LoVo (cell line): ENCODE measurements around the gene SPACA4.
A peak's percentile ranks its signal among the peaks of the same experiment; 100 is the strongest.

ENCODE experiments used
- DNase-seq: peaks from one replicate; pipeline ENCODE4 v3.0.0-alpha.2; 2016; ENCODE audit warnings: low spot score

Gene SPACA4

DNA sequence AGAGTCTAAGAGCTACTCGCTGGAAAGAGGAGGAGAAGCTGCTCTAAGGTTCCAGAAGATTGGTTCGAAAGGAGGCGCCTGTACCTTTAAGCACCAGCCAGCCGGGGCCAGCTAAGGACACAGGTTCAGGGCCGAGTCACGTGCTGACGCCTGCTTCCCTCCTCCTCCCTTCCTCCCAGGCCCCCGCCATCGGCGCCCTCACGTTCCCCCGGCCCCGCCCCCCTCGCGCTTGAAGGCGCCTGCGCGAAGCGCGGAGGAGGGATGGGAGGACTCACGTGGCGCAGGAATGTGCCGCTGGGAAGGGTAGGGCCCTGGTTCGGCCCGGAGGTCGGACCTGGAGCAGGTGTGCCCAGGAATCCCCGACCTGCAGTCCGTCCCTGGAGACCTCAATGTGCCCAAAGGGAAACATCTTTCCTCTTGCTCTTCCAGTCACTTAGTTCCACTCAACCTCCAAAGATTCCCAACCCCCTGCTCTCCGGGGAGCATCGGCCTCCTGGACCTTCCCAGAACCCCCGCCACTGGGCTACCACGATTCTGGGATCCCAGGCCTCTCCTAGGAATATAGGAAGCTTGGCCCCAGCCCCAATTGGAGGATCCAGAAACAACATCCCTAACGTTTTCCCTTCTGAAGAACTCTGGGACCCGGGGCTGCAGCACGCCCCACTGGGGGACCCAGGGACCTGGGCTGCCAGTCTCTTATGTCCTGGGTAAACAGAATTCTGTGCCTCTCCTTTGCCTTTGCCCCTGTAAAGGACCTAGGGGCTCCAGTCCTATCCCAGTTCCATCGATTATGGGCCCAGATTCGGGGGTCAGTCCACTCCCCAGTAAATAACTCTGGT is 28.1 kb downstream of the SPACA4 start:
- peak; percentile 94 for DNase-seq

DNA sequence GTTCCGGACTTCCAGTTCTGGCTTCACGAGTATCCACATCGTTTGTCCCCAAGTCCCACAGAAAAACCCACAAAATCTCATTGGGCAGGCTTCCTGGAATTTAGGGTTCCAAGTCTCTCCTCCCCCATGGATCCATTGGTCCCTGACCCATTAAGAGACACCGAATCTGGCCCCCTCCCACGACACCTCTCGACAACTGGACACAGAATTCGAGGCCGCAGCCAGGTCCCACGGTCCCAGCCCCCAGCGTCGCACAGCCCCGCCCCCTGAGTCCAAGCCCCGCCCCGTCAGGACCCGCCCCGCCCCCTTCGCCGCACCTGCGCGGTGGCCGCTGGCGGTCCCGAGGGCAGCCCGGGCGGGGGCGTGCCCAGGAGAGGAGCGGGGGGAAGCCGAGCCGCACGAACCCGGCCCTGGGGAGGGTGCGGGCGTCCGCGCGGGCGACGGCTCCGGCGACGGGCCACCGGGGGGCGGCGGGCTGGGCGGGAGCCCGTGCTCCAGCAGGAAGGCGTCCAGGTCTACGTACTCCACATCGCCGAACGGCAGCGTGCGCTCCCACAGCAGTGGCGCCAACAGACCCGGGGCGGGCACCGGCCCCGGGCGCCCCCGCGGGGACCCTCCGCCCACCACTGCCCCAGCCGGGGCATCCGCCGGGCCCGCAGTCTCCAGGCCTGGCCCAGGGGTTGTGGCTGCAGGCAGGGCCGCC is 28.9 kb downstream of the SPACA4 start:
- peak; percentile 79 for DNase-seq

DNA sequence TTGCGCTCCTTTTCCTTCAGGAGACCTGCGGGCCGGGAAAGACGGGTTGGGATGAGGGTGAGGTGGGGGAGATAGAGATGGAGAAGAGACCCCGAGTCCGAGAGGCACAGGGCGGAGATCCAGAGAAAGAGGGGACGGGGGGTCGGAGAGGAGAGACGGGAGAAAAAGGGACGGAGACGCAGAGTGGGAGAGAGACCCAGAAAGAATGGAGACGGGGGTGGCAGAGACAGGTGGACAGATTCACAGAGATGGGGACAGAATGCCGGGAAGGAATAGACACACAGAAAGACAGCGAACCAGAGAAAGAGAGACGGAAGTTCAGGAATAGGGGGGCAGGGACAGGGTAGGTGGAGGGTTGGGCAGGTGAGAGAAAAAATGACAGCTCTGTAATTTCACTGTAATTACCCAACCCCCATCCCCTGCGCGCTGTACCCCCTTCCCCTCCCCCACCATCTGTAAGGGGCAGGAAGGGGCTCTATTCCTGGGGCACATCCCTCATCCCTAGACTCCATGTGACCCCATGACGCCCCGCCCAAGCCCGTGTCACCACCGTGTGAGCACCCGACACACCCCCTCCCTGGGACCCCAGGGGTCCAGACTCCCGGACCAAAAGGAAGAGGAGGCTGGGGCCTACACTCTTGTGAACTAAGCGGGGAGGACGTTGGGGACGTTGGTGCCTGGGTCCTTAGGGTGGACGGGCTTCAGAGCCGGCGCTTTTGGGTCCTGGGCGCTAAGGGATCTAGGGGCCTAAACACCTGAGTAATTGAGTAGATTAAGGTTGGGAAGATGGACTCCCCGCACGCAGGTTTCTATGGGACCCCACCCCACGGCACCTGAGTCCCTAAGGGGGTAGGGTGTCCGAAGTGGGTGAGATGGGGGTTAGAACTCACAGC is 29.7 kb downstream of the SPACA4 start:
- no peak for DNase-seq

DNA sequence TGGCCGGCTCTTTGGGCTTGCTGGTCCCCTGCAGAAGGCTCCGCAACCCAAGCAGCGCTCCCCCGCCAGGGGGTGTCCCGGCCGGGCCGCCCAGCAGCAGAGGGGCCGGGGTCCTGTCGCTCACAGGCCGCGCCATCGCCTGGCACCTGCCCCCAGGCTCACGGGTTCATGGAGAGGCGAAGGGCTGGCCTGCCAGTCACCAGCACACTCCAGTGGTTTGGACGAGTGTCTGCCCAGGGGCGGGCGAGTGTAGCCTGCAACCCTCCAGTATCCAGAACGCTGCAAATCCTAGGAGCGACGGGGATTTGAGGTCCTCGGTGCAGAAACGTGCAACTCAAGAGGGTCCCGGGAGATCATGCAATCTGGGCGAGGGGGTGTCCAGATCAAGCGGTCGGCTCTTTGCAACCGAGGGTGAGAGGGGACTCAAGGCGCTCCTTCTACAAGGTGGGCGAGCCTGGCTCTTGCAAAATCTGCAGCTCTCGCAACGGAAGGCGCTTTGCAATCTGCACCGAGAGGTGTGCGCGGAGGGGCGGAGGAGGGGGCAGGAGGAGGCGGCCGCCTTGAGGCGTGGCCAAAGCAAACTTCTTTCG is 30.4 kb downstream of the SPACA4 start, which contains the start of gene DBP:
TSS of gene DBP (minus strand) at position 521 of the 590 bp plus-strand sequence. CDS start at position 136, 385 bp downstream.
- DNase-seq = no peak

DNA sequence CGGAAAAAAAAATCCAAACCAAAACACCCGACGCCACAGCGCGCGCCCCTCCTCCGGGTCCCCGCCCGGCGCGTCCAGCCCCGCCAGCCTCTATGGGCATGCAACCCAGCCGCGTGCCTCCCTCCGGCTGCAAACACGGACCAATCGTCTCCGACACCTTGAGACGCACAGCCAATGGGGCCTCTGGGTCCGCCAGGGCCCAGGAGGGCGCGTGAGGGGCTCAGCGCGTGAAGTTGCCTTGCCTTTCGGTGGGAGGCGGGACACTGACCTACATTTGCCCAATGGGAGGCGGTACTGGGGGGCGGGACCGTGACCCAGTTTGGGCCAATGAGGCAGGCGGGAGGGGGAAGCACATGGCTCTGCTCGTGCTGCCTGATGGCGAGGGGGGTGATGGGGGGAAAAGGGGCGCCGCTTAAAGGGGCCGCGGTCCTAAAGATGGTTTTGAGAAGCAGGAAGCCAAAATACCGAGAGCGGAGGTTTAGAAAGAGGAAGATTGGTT is 31.0 kb downstream of the SPACA4 start:
- DNase-seq = peak; percentile 97

DNA sequence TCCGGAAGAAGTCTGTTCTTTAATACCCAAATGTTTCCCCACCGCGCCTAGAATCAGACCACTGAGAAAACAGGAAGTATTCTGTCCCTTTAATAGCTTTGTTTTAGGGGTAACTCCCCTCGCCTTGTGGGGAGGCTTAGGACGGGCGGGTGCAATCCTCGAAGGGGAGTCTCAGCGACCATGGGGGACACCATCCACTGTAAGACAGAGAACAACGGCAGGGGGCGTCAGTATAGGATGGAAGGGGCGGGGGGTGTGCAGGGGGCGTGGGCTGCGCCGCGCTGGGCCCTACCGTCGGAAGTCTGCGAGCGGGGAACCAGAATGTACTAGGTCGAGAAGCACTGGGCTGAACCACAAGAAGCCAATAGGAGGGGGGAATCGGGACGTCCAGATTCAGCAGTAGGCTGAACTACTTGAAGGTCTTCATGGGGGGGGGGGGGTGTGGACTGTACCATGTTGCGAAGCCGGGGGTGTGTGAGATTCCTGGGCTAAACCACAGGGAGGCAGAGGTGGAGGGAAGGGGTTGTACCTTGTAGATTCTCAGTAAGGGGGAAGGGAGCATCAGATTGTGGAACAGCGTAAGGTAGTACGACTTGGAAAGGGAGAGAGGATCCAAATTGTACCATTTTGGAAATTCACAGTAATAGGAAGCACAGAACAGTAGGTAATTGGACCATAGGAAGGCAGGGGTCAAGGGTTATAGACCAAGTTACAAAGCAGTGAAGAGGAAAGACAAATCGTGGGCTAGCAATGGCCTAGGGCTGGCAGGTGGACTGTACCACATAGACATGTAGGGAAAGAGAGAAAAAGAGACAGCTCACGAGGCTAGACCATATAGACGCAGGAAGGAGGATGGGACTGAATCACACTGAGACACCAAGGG is 31.6 kb downstream of the SPACA4 start:
- DNase-seq = peak; percentile 78

DNA sequence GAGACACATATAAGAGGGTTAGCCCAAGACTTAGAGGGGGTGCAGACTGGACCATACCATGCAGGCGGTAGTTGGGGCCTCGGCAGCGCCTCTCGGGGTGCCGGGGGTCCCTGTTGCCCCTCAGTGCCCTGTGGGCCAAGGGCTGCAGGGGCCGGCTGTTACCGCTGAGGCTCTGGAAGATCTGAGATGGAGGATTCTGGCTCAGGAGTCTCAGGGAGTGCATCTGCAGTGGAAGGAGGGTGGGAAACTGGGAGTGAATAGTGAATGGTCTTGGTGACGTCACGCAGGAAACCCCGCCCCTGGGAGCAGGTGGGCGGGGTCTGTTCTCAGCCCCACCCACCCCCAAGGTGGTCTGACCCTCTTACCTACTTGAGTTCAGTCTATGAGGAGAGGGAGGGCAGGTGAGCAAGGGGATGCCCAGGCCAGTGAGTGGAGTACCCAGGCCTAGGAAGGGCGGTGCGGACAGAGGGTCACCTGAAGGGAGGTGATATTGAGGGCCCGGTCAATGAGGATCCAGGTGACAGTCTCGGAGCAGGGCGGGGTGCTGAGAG is 32.4 kb downstream of the SPACA4 start:
- DNase-seq = no peak

DNA sequence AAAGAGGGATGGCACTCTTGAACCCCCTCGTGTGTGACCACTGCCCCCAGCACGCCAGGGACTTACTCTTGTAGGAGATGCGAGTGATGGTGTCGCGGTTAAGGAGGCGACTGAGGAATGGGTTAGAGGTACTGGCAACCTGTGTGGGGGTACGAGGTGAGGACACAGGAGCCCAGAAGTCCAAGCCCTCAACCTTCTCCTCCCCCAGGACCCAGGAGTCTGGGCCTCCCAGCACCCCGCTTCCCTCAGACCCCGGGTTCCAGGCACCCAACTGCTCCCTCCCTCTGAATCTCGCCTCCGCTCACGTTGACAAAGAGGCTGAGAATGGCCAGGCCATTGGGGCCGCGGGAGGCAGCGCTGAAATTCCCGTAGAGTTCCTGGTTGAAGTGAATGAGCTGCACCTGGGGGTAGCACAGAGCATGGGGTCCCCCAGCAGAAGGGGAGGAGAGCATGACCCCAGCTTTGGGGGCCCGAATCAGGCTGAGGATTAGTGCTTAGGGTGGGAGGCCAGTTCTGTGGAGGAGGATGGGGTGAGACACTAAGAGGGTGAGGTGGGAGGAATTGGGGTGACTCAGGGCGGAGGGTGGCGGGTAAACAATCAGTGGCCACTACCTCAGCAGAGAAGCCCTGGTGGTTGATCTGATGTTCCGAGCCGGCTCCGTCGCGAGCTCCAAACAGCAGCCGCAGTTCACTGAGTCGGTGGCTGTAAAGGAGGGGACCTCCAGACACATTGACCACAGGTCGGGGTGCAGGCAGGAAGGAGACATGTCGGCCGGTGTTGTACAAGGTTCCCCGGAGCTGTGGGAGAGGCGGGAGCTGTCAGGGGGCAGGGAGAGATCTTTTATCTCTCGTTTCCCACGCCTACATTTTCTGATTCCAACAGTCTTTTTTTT is 33.2 kb downstream of the SPACA4 start:
- DNase-seq = no peak

DNA sequence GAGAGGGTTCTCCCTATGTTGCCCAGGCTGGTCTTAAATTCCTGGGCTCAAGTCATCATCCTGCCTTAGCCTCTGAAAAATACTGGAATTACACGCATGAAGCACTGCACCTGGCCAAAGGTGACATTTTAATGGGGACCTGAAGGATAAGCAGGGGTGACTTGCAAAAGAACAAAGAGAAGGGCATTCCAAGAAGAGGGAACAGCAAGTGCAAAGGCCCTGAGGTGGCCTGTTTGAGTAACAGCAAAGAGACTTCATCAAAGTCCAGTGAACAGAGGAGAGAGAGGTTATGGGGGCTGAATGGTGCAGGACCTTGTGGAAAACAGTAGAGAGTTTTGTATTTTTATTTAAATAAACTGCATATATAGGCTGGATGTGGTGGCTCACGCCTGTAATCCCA is 35.3 kb downstream of the SPACA4 start:
- no peak for DNase-seq

DNA sequence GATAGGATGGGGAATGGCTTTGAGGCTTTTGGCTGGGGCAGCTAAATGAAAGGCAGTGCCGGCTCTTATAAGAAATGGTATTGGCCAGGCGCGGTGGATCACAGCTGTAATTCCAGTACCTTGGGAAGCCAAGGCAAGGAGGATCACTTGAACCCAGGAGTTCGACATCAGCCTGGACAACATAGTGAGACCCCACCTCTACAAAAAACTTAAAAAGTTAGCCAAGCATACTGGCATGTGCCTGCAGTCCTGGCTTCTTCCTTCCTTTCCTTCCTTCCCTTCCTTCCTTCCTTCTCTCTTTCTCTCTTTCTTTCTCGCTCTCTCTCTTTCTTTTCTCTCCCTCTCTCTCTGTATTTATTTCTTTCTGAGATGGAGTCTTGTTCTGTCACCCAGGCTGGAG is 36.3 kb downstream of the SPACA4 start:
- no peak for DNase-seq

DNA sequence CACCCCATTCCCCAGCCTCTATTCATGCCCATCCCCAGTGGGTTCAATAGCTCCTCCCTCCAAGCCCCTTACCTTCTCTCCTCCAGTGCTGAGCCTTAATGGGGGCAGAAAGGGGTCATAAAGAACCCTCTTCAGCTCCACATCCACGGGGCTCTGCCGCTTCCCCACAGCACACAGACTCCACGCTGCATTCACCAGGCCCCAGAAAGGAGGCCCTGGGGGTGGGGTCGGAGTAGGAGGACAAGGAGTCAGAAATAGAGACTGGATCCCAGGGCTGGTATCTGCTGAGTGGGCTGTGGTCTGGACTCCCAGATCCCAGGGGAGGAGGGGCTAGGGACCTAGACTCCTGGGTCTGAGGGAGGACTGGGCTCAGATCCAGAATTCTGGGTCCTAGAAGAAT is 37.8 kb downstream of the SPACA4 start:
- DNase-seq = no peak

DNA sequence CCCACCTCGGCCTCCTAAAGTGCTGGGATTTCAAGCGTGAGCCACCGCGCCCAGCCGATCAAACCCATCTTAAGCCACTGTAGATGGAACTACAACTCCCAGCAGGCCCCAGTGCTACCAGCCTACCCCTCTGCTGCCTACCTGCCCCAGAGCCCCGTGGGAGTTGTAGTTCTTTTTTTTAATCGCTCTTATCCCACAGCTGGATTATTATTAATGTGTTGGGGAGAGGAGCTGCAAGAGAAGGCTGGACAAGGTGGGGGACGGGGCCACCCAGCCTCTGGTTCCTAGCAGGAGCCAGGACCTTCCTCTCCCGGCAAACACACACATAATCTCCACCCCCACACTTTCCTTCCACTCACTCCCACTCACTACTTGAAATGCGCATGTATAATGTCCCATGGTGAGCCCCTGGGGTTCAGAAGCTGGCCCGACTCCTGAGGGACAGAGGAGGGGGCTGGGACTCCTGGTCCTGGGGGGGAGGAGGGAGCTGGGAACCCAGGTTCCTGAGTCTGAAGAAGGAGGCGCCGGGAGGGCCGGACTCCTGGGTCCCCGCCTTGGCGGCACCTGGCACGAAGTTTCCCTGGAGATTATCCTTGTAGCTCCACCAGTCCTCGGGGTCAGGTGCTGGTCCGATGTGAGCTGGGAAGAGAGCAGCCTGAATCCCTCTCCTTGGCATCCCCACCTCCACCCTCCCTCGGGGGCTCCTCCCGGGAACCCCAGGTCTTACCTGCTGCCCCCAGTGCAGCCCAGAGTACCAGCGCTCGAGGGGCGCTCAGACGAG is 38.5 kb downstream of the SPACA4 start:
- DNase-seq = peak; percentile 37

DNA sequence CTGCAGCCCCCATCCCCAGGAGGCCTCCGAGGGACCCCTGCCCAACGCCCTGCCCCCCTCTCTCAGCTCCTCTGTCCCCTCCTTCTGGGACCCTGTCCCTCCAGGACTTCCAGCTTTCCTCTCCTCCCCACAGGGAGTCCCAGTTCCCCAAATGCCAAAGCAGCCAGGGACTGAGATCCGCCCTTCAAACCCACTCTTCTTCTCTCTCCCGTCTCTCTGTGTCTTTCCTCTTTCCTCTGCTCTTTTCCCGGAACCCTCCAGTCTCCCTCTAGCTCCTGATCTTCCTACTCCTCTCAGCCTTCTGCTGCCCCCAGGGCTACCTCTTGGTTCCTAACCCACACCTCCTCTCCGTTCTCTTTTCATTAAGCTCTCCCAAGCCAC is 39.1 kb downstream of the SPACA4 start:
- no peak for DNase-seq

DNA sequence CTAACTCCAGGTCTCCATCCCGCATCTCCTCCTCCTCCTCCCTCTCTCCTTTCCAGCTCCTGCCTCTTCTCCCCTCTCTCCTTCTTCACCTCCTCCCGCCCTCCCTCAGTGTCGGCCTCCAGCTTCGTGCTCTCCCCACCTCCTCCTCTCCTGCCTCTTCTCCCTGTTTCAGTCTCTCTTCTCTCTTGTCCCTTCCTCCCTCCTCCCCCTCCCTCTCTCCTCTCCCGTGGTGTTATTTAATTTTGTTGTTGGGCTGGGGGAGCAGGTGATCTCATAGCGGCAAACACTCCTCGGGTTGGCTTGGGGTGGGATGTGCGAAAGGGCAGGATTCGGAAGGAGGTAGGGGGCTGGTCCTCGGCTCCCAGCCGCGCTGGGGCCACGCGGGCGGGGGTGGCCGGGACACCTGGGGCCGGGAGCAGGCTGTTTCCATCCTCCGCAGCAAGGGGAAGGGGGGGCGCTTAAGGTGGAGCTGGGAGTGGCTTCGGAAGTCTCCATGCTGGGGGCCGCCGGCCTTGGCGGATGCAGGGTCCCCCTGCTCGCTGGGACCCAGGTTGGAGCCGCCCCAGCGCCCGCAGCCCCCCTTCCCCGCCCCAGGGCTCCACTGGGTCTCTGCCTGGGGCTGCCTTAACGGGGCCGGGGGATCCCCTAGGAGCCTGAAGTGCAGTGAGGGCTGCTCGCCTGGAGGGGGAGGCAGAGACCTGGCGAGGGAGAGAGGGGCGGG is 39.6 kb downstream of the SPACA4 start, which contains the start of gene CA11:
TSS of gene CA11 (minus strand) at position 187 of the 721 bp plus-strand sequence. CDS start 555 bp downstream, outside the sequence.
- peak; percentile 84 for DNase-seq

DNA sequence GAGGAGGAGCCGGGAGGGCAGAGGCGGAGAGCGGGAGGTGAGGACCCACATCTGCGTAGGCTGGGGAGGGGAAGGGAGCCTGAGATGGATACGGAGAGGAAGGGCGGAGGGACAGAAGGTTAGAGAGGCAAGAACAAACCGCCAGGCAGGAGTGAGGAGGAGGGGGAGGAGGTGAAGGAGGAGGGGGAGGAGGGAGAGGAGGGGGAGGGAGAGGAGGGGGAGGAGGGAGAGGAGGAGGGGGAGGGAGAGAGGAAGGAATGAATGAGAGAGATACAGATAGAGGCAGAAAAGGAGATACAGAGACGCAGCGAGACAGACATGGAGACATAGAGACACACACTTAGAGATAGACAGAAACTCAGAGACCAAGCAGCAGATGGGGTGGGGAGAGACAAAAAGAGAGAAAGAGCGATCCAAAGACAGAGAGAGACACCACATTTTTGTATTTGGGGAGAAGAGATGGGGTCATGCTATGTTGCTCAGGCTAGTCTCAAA is 40.2 kb downstream of the SPACA4 start:
- DNase-seq = no peak

DNA sequence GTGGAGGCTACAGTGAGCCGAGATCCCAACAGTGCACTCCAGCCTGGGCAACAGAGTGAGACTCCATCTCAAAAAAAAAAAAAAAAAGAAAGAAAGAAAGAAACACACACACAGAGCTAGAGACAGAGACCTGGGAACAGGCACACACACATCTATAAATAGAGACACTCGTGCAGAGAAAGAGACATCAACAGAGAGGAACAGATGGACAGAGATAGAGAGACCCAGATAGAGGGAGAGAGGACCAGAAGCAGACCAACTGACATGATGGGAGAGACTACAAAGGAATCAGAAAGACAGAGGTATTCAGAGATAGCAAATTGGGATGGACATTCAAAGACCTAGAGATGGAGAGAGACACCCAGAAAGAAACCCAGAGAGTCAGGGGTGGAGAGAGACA is 41.6 kb downstream of the SPACA4 start:
- no peak for DNase-seq

DNA sequence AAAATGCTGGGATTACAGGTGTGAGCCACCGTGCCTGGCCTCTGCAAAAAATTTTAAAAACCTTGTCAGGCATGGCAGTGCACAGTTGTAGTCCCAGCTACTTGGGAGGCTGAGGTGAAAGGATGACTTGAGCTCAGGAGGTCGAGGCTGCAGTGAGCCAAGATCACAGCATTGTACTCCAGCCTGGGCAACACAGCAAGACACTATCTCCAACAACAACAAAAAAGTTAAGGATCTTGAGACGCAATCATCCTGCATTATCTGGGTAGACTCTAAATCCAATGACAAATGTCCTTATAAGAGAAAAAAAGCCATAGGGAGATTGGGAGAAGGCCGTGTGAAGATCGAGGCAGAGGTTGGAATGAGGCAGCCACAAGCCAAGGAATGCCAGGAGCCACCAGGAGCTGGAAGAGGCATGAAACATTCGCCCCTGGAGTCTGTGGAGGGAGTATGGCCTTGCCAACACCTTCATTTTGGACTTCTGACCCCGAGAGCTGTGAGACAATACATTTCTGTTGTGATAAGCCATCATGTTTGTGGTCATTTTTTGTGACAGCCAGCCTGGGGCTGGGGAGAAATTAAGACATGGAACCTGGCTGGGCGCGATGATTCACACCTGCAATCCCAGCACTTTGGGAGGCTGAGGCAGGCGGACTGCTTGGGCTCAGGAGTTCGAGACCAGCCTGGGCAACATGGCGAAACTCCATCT is 44.6 kb downstream of the SPACA4 start:
- no peak for DNase-seq
